Liver (tissue), 3 donors: ENCODE results near the gene EPB41L3.

ENCODE experiments used
- FOXA2 ChIP-seq: IDR thresholded peaks from 2 replicates; pipeline ENCODE4 v1.6.1; 2016; ENCODE audit warnings: antibody characterized with exemption
- GABPA ChIP-seq, 2 donors: IDR thresholded peaks in 1 of 2; conservative IDR thresholded peaks in 1 of 2; 2 replicates each; pipeline ENCODE4 v1.6.1; 2016; ENCODE audit warnings: antibody characterized with exemption in 2 of 2, mild to moderate bottlenecking in 1 of 2, moderate library complexity in 1 of 2
- JUND ChIP-seq, 2 donors: IDR thresholded peaks; 2 replicates each; pipeline ENCODE4 v1.6.1; 2016; ENCODE audit warnings: antibody characterized with exemption in 2 of 2
- RAD21 ChIP-seq, 2 donors: IDR thresholded peaks; 2 replicates each; pipeline ENCODE4 v1.6.1; 2016; ENCODE audit warnings: antibody characterized with exemption in 2 of 2, mild to moderate bottlenecking in 2 of 2
- SP1 ChIP-seq: IDR thresholded peaks from 2 replicates; pipeline ENCODE4 v1.6.1; 2018; ENCODE audit warnings: antibody characterized with exemption, mild to moderate bottlenecking
- TAF1 ChIP-seq: conservative IDR thresholded peaks from 2 replicates; pipeline ENCODE4 v1.6.1; 2016; ENCODE audit warnings: antibody characterized with exemption, mild to moderate bottlenecking
- YY1 ChIP-seq: IDR thresholded peaks from 2 replicates; pipeline ENCODE4 v1.6.1; 2016; ENCODE audit warnings: antibody characterized with exemption, mild to moderate bottlenecking
- TF ChIP-seq, protein P1 (sequence below): fragments of 150-350 bp; IDR thresholded peaks from 2 replicates; pipeline ENCODE4 v1.5.1; 2017; ENCODE audit warnings: improper control_type of control experiment, low read depth, low read length; ENCODE audit not compliant: missing input control
- TF ChIP-seq, protein P2 (sequence below): IDR thresholded peaks from 2 replicates; pipeline ENCODE4 v1.6.1; 2016; ENCODE audit warnings: antibody characterized with exemption, mild to moderate bottlenecking
- TF ChIP-seq, protein P3 (sequence below): IDR thresholded peaks from 2 replicates; pipeline ENCODE4 v1.6.1; 2016; ENCODE audit warnings: antibody characterized with exemption
- TF ChIP-seq, protein P4 (sequence below): IDR thresholded peaks from 2 replicates; pipeline ENCODE4 v1.6.1; 2016; ENCODE audit warnings: antibody characterized with exemption
- donor health status: healthy.
- donor health status: healthy.

DNA sequence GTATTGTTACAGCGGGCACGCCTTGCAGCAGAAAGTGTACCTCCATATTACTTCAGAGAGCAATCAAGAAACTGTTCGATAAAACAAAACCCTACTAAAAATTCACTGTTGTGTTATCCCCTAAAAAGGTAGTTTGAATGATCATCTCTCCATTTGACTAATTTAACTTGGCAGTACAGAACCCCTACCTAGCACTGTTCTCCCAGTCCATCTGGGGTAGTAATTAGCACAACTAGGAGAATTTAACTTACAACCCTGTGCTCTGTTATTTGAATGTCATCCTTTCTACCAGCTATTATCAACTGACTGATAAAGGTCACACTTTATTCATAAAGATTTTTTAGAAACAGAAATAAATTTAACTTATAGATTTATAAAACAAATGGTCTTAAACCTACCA lies 121.2 kb downstream of the EPB41L3 start:
- TF ChIP-seq TAF1 (no peak), RAD21 (IDR thresholded peaks at IDR 0.05) (no peak), GABPA (IDR thresholded peaks at IDR 0.05 in 1 of 2, conservative IDR thresholded peaks at IDR 0.05 in 1 of 2) (no peak), FOXA2 (no peak), SP1 (no peak), YY1 (no peak), JUND (IDR thresholded peaks at IDR 0.05) (no peak)
- TF ChIP-seq, protein P1, sequence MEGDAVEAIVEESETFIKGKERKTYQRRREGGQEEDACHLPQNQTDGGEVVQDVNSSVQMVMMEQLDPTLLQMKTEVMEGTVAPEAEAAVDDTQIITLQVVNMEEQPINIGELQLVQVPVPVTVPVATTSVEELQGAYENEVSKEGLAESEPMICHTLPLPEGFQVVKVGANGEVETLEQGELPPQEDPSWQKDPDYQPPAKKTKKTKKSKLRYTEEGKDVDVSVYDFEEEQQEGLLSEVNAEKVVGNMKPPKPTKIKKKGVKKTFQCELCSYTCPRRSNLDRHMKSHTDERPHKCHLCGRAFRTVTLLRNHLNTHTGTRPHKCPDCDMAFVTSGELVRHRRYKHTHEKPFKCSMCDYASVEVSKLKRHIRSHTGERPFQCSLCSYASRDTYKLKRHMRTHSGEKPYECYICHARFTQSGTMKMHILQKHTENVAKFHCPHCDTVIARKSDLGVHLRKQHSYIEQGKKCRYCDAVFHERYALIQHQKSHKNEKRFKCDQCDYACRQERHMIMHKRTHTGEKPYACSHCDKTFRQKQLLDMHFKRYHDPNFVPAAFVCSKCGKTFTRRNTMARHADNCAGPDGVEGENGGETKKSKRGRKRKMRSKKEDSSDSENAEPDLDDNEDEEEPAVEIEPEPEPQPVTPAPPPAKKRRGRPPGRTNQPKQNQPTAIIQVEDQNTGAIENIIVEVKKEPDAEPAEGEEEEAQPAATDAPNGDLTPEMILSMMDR: no peak
- TF ChIP-seq, protein P2, sequence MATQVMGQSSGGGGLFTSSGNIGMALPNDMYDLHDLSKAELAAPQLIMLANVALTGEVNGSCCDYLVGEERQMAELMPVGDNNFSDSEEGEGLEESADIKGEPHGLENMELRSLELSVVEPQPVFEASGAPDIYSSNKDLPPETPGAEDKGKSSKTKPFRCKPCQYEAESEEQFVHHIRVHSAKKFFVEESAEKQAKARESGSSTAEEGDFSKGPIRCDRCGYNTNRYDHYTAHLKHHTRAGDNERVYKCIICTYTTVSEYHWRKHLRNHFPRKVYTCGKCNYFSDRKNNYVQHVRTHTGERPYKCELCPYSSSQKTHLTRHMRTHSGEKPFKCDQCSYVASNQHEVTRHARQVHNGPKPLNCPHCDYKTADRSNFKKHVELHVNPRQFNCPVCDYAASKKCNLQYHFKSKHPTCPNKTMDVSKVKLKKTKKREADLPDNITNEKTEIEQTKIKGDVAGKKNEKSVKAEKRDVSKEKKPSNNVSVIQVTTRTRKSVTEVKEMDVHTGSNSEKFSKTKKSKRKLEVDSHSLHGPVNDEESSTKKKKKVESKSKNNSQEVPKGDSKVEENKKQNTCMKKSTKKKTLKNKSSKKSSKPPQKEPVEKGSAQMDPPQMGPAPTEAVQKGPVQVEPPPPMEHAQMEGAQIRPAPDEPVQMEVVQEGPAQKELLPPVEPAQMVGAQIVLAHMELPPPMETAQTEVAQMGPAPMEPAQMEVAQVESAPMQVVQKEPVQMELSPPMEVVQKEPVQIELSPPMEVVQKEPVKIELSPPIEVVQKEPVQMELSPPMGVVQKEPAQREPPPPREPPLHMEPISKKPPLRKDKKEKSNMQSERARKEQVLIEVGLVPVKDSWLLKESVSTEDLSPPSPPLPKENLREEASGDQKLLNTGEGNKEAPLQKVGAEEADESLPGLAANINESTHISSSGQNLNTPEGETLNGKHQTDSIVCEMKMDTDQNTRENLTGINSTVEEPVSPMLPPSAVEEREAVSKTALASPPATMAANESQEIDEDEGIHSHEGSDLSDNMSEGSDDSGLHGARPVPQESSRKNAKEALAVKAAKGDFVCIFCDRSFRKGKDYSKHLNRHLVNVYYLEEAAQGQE: no peak
- TF ChIP-seq, protein P3, sequence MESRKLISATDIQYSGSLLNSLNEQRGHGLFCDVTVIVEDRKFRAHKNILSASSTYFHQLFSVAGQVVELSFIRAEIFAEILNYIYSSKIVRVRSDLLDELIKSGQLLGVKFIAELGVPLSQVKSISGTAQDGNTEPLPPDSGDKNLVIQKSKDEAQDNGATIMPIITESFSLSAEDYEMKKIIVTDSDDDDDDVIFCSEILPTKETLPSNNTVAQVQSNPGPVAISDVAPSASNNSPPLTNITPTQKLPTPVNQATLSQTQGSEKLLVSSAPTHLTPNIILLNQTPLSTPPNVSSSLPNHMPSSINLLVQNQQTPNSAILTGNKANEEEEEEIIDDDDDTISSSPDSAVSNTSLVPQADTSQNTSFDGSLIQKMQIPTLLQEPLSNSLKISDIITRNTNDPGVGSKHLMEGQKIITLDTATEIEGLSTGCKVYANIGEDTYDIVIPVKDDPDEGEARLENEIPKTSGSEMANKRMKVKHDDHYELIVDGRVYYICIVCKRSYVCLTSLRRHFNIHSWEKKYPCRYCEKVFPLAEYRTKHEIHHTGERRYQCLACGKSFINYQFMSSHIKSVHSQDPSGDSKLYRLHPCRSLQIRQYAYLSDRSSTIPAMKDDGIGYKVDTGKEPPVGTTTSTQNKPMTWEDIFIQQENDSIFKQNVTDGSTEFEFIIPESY: no peak
- TF ChIP-seq, protein P4, sequence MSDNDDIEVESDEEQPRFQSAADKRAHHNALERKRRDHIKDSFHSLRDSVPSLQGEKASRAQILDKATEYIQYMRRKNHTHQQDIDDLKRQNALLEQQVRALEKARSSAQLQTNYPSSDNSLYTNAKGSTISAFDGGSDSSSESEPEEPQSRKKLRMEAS: no peak
